ENCODE data around the gene RNF208. TPM values are rescaled to one million over a fixed set of nuclear protein-coding genes. Genes with fewer than 3 reads are reported as not detected.

The RNF208 gene
- total and polyA plus RNA-seq, 9 of the 15 experiments (the other 6 are each of a cell fraction or from before 2014, with no cell fraction given), result 0.15 to 6.9 (median 0.50) TPM; not detected in 2

DNA sequence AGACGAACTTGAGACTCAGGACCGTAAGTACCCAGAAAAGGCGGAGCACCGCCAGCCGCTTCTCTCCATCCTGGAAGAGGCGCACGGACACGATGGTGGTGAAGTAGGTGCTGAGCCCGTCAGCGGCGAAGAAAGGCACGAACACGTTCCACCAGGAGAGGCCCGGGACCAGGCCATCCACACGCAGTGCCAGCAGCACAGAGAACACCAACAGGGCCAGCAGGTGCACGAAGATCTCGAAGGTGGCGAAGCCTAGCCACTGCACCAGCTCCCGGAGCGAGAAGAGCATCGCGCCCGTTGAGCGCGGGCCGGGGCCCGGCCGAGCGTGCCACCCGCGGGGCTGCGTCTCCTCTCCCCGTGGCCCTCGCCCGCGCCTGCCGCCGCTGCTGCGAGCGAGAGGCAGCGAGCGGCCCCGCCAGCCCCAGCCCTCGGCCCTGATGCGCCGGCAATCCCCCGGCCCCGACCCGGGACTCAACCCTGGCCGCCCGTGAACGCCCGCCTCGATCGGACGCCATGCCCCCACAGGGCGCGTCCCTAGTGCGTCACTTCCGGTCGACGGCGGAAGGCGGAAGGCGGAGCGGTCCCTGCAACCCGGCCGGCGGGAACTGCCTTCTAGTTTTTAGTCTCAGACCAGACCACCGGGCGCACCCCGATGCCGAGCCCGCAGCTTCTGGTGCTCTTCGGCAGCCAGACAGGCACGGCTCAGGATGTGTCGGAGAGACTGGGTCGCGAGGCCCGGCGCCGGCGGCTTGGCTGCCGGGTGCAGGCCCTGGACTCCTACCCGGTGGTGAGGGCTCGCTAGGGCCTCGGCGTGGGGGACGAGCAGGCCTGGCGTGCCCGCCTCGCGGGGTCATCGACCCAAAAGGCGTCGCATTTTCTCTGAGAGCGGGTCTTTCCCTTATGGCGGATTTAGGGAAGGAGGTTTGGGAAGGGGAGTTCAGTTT is 16.6 kb downstream of the RNF208 start, which contains the start of the genes NDOR1 and TMEM203 (continued):
- TF ChIP-seq FOXK1 (CRISPR knock-in tag; IDR thresholded peaks at IDR 0.05; ENCODE audit: borderline replicate concordance) (0 out of 2 replicates have a peak, but pooled peaks have one; percentile 64), CC2D1A (IDR thresholded peaks at IDR 0.05) (no peak), CTBP1 (IDR thresholded peaks at IDR 0.05; ENCODE audit: borderline replicate concordance) (peak; percentile 62), CREB1 (IDR thresholded peaks at IDR 0.05) (peak; percentile 95), CREB1 (CRISPR knock-in tag; IDR thresholded peaks at IDR 0.05) (peak; percentile 98), ZKSCAN1 (IDR thresholded peaks at IDR 0.05; ENCODE audit: low read depth, low read length) (0 out of 2 replicates have a peak, but pooled peaks have one; percentile 34), PHF8 (IDR thresholded peaks at IDR 0.05; ENCODE audit: borderline replicate concordance, low read length) (peak; percentile 91; the same call in 1 of the 2 replicates), XRCC4 (IDR thresholded peaks at IDR 0.05; ENCODE audit: extremely low read depth, insufficient read depth, insufficient read length) (no peak), SP1 (CRISPR knock-in tag; IDR thresholded peaks at IDR 0.05) (peak; percentile 48; the same call in 1 of the 2 replicates), RBBP5 (IDR thresholded peaks at IDR 0.05; ENCODE audit: borderline replicate concordance, insufficient read depth, low read length, poor library complexity, severe bottlenecking) (peak; percentile 87), ZNF140 (CRISPR knock-in tag; IDR thresholded peaks at IDR 0.05) (no peak), HMGN3 (IDR thresholded peaks at IDR 0.05; ENCODE audit: borderline replicate concordance, extremely low read depth, insufficient read length, low read depth, low read length) (peak; percentile 38)
- TF ChIP-seq, protein P1, sequence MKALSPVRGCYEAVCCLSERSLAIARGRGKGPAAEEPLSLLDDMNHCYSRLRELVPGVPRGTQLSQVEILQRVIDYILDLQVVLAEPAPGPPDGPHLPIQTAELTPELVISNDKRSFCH (CRISPR knock-in tag; IDR thresholded peaks at IDR 0.05), result no peak
- TF ChIP-seq, protein P1 (tag; IDR thresholded peaks at IDR 0.05), result 0 out of 2 replicates have a peak, but pooled peaks have one; percentile 19
- TF ChIP-seq, protein P2, sequence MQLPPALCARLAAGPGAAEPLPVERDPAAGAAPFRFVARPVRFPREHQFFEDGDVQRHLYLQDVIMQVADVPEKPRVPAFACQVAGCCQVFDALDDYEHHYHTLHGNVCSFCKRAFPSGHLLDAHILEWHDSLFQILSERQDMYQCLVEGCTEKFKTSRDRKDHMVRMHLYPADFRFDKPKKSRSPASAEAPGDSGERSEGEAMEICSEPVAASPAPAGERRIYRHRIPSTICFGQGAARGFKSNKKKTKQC (CRISPR knock-in tag; IDR thresholded peaks at IDR 0.05), result peak; percentile 42; the same call in 1 of the 2 replicates
- TF ChIP-seq, protein P3, sequence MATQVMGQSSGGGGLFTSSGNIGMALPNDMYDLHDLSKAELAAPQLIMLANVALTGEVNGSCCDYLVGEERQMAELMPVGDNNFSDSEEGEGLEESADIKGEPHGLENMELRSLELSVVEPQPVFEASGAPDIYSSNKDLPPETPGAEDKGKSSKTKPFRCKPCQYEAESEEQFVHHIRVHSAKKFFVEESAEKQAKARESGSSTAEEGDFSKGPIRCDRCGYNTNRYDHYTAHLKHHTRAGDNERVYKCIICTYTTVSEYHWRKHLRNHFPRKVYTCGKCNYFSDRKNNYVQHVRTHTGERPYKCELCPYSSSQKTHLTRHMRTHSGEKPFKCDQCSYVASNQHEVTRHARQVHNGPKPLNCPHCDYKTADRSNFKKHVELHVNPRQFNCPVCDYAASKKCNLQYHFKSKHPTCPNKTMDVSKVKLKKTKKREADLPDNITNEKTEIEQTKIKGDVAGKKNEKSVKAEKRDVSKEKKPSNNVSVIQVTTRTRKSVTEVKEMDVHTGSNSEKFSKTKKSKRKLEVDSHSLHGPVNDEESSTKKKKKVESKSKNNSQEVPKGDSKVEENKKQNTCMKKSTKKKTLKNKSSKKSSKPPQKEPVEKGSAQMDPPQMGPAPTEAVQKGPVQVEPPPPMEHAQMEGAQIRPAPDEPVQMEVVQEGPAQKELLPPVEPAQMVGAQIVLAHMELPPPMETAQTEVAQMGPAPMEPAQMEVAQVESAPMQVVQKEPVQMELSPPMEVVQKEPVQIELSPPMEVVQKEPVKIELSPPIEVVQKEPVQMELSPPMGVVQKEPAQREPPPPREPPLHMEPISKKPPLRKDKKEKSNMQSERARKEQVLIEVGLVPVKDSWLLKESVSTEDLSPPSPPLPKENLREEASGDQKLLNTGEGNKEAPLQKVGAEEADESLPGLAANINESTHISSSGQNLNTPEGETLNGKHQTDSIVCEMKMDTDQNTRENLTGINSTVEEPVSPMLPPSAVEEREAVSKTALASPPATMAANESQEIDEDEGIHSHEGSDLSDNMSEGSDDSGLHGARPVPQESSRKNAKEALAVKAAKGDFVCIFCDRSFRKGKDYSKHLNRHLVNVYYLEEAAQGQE (IDR thresholded peaks at IDR 0.05; ENCODE audit: borderline replicate concordance), result peak; percentile 33
- TF ChIP-seq, protein P3 (CRISPR knock-in tag; IDR thresholded peaks at IDR 0.05; ENCODE audit: low read depth), result peak; percentile 50

All from K562 (cell line).